ENCODE results near the gene FAM241B.

- no peak for TF ChIP-seq ARNT (IDR thresholded peaks at IDR 0.05)
- TF ChIP-seq ZNF384 (IDR thresholded peaks at IDR 0.05) = no peak
- TF ChIP-seq ELF4 (IDR thresholded peaks at IDR 0.05) = no peak
- TF ChIP-seq PKNOX1 (IDR thresholded peaks at IDR 0.05) = no peak
- TF ChIP-seq SP1 (IDR thresholded peaks at IDR 0.05) = no peak
- no peak for TF ChIP-seq FOXM1 (IDR thresholded peaks at IDR 0.05; ENCODE audit: borderline replicate concordance)
These were observed 6.2 kb downstream of the FAM241B start for GRCh38 chr10:69636273-69636575.
